ENCODE results near the gene MKI67. TPM values are rescaled to one million over a fixed set of nuclear protein-coding genes. Genes with fewer than 3 reads are reported as not detected.

Gene MKI67
- total and polyA plus RNA-seq, 9 of the 15 experiments (the other 6 are each of a cell fraction or from before 2014, with no cell fraction given) = 11.8 to 86.5 (median 36.0) TPM

DNA sequence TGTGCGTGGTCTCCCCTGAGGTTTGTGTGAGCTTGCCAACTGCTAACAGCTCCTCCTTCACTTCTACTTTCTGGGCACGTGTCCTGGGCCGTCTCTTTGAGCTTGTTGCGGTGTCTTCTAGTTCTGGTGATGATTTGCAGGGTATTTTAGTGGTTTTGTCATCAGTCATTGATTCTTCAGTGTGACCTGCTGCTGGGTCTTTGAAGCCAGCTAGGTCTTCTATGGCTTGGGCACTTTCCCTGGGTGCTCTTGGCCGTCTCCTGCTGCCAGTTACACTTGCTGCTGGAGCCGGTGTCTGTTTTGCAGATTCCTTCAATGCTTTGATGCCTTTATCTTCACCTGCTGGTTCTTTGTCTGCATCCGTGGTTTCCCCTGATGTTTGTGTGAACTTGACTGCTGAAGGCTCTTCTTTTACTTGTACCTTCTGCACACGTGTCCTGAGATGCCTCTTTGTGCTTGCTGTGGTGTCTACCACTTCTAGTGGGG lies 23.0 kb downstream of the MKI67 start:
- in situ Hi-C loops (cut with MboI) (no loop called here), intact Hi-C loops (cut with micrococcal nuclease) (no loop called here)
- no peak overlapping the region for H2AFZ ChIP-seq (ENCODE audit: low read depth, low read length)
- 97% methylated on average over 5 of the region's 8 CpGs for WGBS (ENCODE audit: insufficient coverage, low coverage, missing lambda C conversion rate)
- H3K27me3 ChIP-seq (ENCODE audit: control insufficient read depth in 2 of 2, insufficient read depth in 2 of 2, low read length in 2 of 2) = no peaks in the 10 kb centered on the region
- no peaks in the 10 kb centered on the region for H3K4me1 ChIP-seq (replicated peaks in 1 of 2; ENCODE audit: control insufficient read depth in 2 of 2, insufficient read depth in 2 of 2, low read length in 2 of 2)
- FAIRE-seq (no peak), DNase-seq (ENCODE audit: extremely low read depth in 1 of 4, low spot score in 3 of 4) (no peak), ATAC-seq (no peak)
- no peak overlapping the region for H3K4me2 ChIP-seq (ENCODE audit: insufficient read depth, low read length)
- TF ChIP-seq ZNF239 (CRISPR knock-in tag; IDR thresholded peaks at IDR 0.05) = no peak
- no peak for TF ChIP-seq ATF3 (IDR thresholded peaks at IDR 0.05)
- no peak for TF ChIP-seq ATF3 (CRISPR knock-in tag; conservative IDR thresholded peaks at IDR 0.05)
- no peak for TF ChIP-seq NFXL1 (CRISPR knock-in tag; IDR thresholded peaks at IDR 0.05)
- no peak for TF ChIP-seq ZNF551 (CRISPR knock-in tag; IDR thresholded peaks at IDR 0.05)
- no peak for TF ChIP-seq BHLHE40 (IDR thresholded peaks at IDR 0.05; ENCODE audit: low read length)
- no peak for TF ChIP-seq AFF4 (CRISPR knock-in tag; IDR thresholded peaks at IDR 0.05)
- no peak for TF ChIP-seq TBP (optimal IDR thresholded peaks at IDR 0.05; ENCODE audit: low read depth, low read length)
- TF ChIP-seq, protein P1, sequence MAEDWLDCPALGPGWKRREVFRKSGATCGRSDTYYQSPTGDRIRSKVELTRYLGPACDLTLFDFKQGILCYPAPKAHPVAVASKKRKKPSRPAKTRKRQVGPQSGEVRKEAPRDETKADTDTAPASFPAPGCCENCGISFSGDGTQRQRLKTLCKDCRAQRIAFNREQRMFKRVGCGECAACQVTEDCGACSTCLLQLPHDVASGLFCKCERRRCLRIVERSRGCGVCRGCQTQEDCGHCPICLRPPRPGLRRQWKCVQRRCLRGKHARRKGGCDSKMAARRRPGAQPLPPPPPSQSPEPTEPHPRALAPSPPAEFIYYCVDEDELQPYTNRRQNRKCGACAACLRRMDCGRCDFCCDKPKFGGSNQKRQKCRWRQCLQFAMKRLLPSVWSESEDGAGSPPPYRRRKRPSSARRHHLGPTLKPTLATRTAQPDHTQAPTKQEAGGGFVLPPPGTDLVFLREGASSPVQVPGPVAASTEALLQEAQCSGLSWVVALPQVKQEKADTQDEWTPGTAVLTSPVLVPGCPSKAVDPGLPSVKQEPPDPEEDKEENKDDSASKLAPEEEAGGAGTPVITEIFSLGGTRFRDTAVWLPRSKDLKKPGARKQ (CRISPR knock-in tag; IDR thresholded peaks at IDR 0.05) = no peak
- TF ChIP-seq DDX20 (tag; IDR thresholded peaks at IDR 0.05; ENCODE audit: low read depth) = no peak
- TF ChIP-seq ZNF217 (CRISPR knock-in tag; IDR thresholded peaks at IDR 0.05) = no peak
- no peak for TF ChIP-seq FOXP4 (CRISPR knock-in tag; IDR thresholded peaks at IDR 0.05; ENCODE audit: borderline replicate concordance)
- TF ChIP-seq U2AF2 (optimal IDR thresholded peaks at IDR 0.05; ENCODE audit: low read depth, low read length) = no peak
- no peak overlapping the region for H3K4me3 ChIP-seq
- no peaks in the 10 kb centered on the region for H4K20me1 ChIP-seq (replicated peaks; ENCODE audit: control insufficient read depth, insufficient read depth, low read length)
- BruUV-seq (replicated peaks) = no TSS peak
- no peak overlapping the region for H3K27ac ChIP-seq (ENCODE audit: extremely low read depth, low read depth, low read length)
- CTCF ChIA-PET (ENCODE audit: low intra/inter-chr PET ratio) = no interaction called here
- no peaks in the 10 kb centered on the region for H3K9me1 ChIP-seq (ENCODE audit: control insufficient read depth, insufficient read depth, low read length)
- POLR2A ChIA-PET = interaction anchor here (0.6 to 1.5 kb wide), 6 partner anchors 8 to 824 kb away, joined by 3 to 4 read pairs (median 3); no protein-coding TSS in a partner anchor
- H3K9me3 ChIP-seq (replicated peaks; ENCODE audit: control insufficient read depth, insufficient read depth, low read depth, low read length) = no peaks in the 10 kb centered on the region
- H3K79me2 ChIP-seq (ENCODE audit: control insufficient read depth, insufficient read depth, low read length) = no peaks in the 10 kb centered on the region; the same call in 2 of the 3 replicates
- H3K36me3 ChIP-seq (ENCODE audit: control insufficient read depth, insufficient read depth, low read length) = peaks cover 100% of the 10 kb centered on the region
- no peak overlapping the region for H3K9ac ChIP-seq (ENCODE audit: insufficient read depth in 1 of 2, low read depth in 2 of 2, low read length in 2 of 2)

Measured in K562 (cell line).